Type B pancreatic cell (in vitro differentiated cells): ENCODE data around the gene SV2C. TPM values are rescaled to one million over a fixed set of nuclear protein-coding genes. Genes with fewer than 3 reads are reported as not detected.

Source experiments
- DNase-seq: peaks from one replicate; pipeline ENCODE4 v3.0.0; 2021; ENCODE audit warnings: mixed read lengths; ENCODE audit not compliant: unreplicated experiment; ENCODE audit errors: extremely low spot score
- H3K27ac Mint-ChIP-seq: 2 replicates; pipeline ENCODE4 v1.8.0; 2021; ENCODE audit warnings: mild to moderate bottlenecking, mixed read lengths
- H3K27me3 Mint-ChIP-seq: 2 replicates; pipeline ENCODE4 v1.8.0; 2021; ENCODE audit warnings: mixed read lengths
- H3K36me3 Mint-ChIP-seq: 2 replicates; pipeline ENCODE4 v1.8.0; 2021; ENCODE audit warnings: mixed read lengths
- H3K4me1 Mint-ChIP-seq: one replicate; pipeline ENCODE4 v1.8.0; 2021; ENCODE audit warnings: mixed read lengths; ENCODE audit not compliant: unreplicated experiment
- H3K4me3 Mint-ChIP-seq: 2 replicates; pipeline ENCODE4 v1.8.0; 2021; ENCODE audit warnings: mild to moderate bottlenecking, mixed read lengths
- H3K9me3 Mint-ChIP-seq: 2 replicates; pipeline ENCODE4 v1.8.0; 2021; ENCODE audit warnings: mixed read lengths
- total RNA-seq: library from RNA; stranded (reverse); gene quantifications from 2 replicates; pipeline ENCODE4 v1.2.1, GENCODE V29; 2021; ENCODE audit warnings: low replicate concordance
- TF ChIP-seq, protein P1 (sequence below): fragments of 200-600 bp; sonication (generic); conservative IDR thresholded peaks from 2 replicates; pipeline ENCODE4 v1.5.0; 2021; ENCODE audit warnings: antibody characterized with exemption, mild to moderate bottlenecking

The SV2C gene
- total RNA-seq, 1 donor from 2014 or later: 6.9 TPM

DNA sequence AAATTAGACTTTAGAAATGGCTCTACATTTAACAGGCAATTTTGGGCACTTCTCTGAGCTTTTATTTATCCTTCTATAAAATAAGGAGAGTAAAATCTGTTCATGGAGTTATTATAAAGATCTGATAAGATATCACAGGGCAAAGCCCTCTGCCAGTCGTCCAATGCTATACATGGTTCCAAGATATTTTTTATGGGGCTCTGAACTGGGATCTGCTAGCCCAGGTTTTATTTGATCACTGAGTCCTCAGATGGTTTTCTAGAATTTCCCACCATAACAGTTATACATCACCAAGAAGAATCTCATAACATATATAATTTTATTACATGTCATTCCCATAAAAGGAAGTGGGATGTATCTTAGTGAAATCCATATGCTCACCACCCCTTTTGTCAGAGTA, 296.7 kb downstream of the SV2C start:
- TF ChIP-seq, protein P1, sequence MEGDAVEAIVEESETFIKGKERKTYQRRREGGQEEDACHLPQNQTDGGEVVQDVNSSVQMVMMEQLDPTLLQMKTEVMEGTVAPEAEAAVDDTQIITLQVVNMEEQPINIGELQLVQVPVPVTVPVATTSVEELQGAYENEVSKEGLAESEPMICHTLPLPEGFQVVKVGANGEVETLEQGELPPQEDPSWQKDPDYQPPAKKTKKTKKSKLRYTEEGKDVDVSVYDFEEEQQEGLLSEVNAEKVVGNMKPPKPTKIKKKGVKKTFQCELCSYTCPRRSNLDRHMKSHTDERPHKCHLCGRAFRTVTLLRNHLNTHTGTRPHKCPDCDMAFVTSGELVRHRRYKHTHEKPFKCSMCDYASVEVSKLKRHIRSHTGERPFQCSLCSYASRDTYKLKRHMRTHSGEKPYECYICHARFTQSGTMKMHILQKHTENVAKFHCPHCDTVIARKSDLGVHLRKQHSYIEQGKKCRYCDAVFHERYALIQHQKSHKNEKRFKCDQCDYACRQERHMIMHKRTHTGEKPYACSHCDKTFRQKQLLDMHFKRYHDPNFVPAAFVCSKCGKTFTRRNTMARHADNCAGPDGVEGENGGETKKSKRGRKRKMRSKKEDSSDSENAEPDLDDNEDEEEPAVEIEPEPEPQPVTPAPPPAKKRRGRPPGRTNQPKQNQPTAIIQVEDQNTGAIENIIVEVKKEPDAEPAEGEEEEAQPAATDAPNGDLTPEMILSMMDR: no peak
- Mint-ChIP-seq H3K4me3 (no peak overlapping the region), H3K36me3 (no peaks in the 10 kb centered on the region), H3K9me3 (no peaks in the 10 kb centered on the region), H3K27ac (no peak overlapping the region), H3K4me1 (peaks cover 13% of the 10 kb centered on the region), H3K27me3 (peaks cover 5% of the 10 kb centered on the region)
- no peak for DNase-seq

DNA sequence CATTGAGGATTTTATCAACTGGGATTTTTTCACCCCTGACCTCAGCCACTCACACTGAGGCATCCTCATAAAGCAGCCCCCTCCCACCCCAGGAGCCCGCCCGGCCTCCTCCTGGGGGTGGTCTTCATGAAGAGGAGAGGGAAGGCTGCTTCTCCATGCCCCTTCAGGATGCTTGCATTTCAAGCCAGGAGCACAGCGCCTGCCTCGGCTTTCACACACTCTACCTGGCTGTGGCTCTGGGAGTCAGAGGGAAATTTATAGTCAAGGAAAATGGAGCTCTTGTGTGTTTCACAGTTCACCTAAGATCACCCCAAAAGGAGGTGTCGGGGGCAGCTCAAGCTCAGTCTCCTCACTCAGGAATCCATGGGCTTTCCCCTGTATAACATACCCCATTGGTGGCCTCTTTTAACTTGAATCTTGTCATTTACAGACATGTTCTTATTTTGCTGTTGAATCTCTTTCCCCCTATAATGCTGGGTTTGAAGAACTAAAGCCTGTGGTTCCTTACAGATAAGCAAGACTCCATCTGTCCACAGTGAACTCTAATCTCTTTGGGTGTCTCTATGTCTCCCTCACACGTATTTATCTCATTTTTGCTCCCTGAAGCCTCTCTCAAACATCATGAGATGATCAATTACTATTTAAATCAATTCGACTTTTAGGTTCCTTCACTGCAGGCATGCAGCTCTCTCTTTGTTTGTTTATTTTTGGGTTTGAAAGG, 297.3 kb downstream of the SV2C start:
- peaks cover 5% of the 10 kb centered on the region for H3K27me3 Mint-ChIP-seq

DNA sequence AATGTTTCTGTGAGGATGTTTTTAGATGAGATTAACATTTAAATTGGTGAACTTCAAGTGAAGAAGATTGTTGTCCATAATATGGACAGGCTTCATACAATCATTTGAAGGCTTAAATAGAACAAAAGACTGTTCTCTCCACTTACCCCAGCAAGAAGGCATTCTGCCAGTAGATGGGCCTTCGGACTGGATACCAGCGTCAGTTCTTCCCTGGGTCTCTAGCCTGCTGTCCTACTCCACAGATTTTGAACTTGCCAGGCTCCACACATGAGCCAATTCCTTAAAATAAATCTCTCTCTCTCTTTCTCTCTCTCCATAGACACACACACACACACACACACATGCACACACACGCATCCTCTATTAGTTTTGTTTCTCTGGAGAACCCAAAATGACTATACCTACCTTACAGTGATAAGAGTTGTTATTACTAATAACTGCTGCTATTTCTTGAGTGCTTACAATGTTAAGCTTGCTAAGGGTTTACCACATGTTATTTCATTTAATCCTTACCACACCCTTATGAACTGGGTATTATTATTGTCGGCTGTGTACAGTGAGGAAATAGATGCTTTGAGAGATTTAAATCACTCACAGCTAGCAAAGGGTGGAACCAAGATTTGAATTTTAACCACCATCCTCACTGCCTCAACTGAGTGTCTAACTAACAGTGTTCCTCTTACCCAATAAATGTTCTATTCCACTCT, 300.1 kb downstream of the SV2C start:
- no peak for DNase-seq
- Mint-ChIP-seq H3K27ac (no peak overlapping the region), H3K4me3 (no peak overlapping the region), H3K36me3 (no peaks in the 10 kb centered on the region), H3K27me3 (peaks cover 5% of the 10 kb centered on the region), H3K9me3 (no peaks in the 10 kb centered on the region), H3K4me1 (peaks cover 28% of the 10 kb centered on the region)
- TF ChIP-seq, protein P1: no peak

More for the DNA sequence above, 297.3 kb downstream of the SV2C start:
- Mint-ChIP-seq H3K4me1 (peaks cover 19% of the 10 kb centered on the region), H3K36me3 (no peaks in the 10 kb centered on the region), H3K9me3 (no peaks in the 10 kb centered on the region), H3K4me3 (no peak overlapping the region), H3K27ac (no peak overlapping the region)
- DNase-seq: no peak
- TF ChIP-seq, protein P1: no peak

DNA sequence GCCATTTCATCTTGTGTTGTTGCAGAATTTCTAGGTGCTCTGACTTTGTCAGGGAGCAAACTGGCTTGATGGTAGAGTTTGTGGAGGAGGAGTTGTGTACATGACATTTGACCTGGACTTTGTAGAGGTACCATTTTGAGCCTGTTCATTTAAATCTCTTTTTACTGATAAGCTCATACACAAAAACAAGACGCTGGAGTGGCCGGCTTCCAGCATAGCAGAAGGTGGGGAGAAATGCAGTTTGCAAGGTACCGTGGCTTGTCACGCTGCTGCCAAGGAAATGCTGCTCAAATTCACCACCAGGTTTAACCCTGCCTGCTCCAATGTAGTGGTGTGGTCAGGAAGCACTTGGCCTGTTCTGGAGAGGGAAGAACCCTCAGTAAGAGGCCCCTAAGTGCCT, 301.0 kb downstream of the SV2C start:
- Mint-ChIP-seq H3K27ac (no peak overlapping the region), H3K4me3 (no peak overlapping the region), H3K4me1 (peaks cover 34% of the 10 kb centered on the region), H3K27me3 (peaks cover 5% of the 10 kb centered on the region), H3K36me3 (no peaks in the 10 kb centered on the region), H3K9me3 (no peaks in the 10 kb centered on the region)
- TF ChIP-seq, protein P1: no peak
- DNase-seq: no peak

DNA sequence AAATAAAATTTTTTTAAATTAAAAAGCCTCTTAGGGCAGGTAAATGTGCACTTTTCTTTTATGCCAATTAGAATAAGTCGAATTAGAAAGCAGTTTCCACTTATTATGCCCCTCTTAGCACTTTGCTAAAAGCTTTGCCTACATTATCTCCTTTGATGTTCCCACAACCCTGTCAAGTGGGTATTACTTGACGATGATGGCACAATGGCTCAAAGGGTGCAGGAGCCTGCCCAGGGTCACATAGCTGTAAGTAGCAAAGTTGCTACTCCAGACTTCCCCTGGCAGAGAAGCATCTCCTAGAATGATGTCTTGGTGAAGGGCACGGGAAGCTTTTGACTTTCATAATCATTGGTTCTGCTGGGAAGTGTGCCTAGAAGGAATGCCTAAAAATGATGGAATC, 301.5 kb downstream of the SV2C start:
- TF ChIP-seq, protein P1: no peak
- no peak overlapping the region for H3K27ac Mint-ChIP-seq
- no peaks in the 10 kb centered on the region for H3K9me3 Mint-ChIP-seq
- H3K4me1 Mint-ChIP-seq: peaks cover 38% of the 10 kb centered on the region
- no peak for DNase-seq
- H3K36me3 Mint-ChIP-seq: no peaks in the 10 kb centered on the region
- peaks cover 5% of the 10 kb centered on the region for H3K27me3 Mint-ChIP-seq
- no peak overlapping the region for H3K4me3 Mint-ChIP-seq
